ENCODE results near the gene RASSF1.
"Not testable (repeated sequence)": the region's sequence is repeated elsewhere in the genome, so short reads cannot be mapped to it uniquely, and the experiment has no call there.

Gene RASSF1

DNA sequence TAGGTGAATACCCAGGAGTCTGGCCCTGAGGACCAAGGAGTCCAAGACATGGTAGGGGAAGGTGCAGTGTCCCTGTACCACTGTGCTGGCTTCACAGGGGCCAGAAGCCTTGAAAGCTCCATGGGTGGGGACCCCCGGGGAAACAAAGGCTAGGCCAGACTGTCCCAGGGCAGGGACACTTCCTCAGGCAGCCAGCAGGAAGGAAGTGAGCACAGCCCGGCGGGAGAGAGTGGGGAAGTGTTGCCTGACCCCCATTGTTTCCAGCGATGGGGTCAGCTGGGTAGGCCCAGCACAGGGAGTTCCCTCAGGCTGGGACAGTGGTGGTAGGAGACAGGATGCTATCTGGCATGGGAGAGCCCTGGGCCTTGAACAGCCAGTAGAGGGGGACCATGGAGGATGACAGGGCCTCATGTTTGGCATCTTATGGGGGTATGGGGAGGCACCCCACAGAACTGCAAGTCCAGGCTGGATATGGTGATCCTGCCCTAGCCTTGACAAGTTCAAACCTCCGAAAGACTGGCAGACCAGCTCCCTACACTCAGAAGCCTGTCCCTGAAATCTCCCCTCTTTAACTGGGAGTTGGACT lies 16.9 kb downstream of the RASSF1 start:
- no peak for DNase-seq (ENCODE audit: low read depth)

DNA sequence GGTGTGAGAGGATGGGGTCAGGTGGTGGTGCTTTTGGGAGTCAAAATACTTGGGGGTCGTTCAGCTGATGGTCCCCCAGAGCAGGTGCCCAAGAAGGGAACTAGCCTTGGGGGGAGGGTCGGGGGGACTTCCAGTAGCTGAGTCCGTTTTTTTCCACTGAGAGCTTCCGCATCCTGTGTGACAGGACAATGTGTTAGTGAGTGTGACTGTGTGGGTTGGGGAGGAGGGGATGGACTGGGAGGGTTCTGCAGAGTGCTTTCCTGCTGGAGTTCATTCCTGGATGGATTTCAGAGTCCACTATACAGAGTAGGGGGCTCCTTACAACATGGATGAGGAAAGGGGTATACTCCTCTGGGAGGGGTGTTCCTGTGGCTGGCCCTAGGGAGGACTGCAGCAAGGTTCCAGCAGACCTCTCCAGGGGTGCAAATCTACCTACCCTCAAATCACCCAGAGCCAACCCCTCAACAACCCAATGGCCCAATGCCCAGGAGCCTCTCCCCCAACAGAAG lies 17.5 kb downstream of the RASSF1 start:
- DNase-seq (ENCODE audit: low read depth), result no peak

DNA sequence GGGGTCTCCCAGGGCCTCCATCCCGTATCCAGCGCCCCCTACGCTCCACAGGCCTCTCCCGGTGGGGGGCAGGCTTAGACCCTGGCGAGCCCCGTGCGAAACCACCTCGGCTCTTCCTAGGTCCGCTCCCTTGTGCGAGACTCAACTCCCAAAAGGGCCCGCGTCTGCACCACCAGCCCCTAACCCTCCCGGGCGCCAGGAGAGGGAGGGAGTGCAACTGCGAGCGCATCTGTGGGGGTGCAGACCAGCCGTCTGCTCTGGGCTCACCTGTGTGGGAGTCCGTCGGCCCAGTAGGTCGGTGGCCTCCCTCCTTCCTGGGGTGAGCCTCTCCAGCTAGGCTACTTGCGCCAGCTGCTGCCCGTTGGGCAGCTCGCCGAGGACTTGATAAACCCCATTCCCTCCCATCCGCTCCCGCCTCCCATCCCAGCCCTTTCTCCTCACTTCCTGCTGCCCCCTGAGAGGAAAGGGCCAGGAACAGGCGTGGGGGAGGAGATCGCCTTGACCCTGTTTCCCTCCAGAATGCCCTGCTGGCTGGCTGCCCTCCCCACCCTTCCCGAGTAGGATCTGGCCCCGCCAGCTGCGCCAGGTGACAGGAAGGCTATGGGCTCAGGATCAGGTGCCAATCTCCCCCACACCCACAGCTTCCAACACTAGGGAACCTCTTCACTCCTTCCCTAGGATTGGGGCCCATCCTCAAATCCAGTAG lies 18.1 kb downstream of the RASSF1 start, which contains the start of gene HYAL2:
Gene HYAL2, minus strand, starts transcription at position 360 of the 706 bp plus-strand sequence. CDS start 2,256 bp downstream, outside the sequence.
- DNase-seq (ENCODE audit: low read depth), result no peak

DNA sequence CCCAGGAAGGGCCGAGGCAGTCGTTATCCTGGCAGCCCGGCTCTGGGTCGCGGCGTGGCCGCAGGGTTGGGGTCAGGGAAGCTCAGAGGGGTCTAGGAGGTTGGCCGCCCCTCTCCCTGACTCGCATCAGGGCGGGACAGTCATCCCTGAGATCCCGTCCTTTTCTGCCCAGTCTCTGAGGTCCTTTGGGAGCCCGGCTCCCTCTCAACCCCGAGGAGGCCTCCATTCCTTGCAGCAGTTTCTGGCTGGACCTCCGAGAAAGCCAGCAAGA lies 18.6 kb downstream of the RASSF1 start:
- no peak for DNase-seq (ENCODE audit: low read depth)

DNA sequence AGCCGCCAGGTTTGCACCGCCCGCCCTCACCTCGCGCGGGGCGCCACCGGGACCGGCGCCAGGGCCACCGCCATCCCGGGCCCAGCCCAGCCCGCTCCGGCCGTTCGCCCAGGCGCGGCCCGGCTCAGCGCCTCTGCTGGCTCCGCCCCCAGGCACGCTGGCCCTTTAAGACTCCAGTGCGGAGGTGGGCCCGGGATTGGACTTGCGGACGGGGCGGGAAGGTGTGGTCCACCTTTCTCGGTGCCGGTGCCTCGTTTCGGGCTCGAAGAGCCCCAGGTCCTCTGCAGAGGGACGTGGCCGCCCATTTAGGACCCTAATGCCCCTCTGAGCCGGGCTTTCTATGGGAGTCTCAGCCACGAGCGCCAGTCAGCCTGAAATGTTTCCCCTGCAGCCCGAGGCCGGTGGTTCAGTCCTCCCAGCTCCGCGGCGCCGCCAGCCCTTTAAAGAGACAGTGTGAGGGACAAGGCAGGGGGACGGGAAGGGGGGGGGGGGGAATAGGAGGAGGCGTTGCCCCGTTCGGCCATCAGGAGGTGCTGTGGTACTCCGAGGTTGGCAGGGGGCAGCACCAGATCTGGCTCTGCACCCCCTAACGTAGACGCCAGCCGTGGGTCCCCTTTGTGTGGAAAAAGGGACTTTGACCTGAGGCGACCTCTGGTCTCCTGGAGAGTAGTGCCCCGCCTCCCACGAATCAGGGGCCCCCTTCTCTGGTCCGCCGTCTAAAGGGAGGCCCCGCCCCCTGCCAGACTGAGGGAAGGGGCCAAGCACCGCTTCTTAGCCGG lies 19.1 kb downstream of the RASSF1 start:
- DNase-seq (ENCODE audit: low read depth), result no peak

DNA sequence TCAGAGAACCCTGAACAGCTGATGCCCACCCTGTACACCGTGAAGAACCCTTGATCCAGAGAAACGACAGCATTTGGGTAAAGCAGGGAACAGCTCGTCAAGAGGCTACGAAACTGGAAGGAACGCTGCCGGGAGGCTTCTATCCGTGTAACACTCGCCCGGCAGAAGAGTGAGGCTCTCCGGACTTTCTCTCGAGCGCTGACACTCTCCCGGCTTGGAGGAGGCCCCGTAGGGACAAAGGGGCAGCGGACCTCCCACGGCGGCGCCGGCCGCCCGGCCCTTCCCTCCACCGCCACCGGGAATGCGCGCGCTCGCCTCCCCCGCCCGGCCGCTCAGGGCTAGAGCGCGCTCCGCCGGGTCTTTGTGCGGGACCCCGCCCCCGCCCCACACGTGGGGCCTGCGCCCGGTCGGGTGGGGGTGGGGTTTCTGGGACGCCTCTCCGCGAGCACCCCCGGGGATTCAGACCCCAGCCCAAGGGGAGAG lies 19.7 kb downstream of the RASSF1 start:
- DNase-seq (ENCODE audit: low read depth), result no peak

DNA sequence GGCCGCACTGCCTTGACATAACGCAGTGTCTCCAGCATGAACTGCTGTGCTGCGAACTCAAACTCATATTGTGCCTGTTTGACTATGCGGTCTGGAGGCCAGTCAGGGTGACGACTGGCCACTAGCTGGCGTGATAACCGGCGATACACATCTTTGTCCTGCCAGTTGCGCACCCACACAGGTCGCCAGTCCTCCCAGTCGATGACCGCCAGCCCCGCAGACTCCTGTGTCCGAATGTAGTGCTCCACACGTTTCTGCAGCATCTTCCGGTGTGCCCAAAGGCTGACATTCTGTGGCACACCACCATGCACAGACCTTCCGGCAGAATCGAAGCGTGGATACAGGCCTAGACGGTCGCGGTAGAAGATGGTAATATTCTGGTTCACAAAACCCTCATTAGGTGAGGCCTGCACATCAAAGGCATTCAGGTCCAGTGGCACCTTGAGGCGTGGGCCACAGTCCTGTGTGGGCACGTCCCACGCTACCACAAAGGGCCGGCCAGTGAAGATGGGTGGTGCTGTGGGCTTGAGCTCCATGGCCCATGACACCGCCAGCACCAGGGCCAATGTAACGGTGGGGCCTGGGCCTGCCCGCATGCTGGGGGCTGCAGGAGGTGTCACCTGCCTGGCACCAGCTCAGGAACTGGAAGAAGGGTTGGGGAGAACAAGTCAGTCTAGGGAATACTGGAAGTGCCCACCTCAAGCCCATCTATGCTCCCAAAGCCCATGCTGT lies 20.6 kb downstream of the RASSF1 start:
- no peak for DNase-seq (ENCODE audit: low read depth)

DNA sequence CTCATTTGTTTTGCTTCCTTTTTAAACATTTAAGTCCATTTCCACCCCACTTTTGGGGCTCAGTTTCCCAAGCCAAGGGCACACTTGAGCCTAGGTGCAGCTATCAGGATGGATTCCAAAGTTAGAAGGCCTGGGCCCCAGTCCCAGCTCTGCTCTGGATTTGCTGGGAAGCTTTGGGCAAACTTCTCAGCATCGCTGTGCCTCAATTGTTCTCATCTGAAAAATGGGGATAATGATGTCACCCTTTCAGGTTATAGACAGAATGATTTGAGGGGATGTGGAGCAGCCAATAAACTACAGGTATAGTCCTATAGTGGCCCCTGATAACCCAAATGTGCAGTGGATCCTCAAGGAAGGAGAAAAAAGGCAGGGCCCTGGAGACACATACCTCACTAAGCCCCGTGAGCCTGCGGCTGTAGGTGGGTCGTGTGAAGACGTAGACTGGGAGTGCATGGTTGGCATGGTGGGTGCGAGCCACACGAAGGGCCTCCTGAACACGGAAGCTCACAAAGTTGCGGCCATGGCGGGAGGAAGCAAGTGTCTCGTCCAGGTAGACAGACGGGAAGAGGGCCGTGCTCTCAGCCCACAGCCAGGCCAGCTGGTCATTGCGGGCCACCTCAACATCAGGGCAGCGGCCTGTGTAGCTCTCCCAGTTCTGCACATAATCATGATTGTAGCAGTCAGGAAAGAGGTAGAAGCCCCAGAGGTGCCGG lies 21.3 kb downstream of the RASSF1 start:
- DNase-seq (ENCODE audit: low read depth), result no peak

DNA sequence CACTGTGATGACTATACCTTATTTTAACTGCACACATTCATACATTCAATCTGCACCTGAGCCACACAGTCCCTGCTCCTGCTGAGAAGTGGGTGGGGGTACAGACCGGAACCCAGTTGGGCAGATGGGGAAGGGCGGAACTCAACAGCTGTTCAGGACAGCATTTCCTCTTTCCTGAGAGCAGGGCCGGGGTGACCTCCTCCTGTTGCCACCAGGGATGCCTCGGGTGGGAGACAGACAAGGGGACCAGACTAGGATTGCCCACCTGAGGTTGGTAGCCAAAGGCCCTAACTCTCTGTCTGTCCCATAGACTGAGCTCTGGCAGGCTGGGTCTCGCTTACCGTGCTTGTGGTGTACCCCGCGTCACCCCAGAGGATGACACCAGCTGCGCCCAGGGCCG lies 22.0 kb downstream of the RASSF1 start:
- no peak for DNase-seq (ENCODE audit: low read depth)

DNA sequence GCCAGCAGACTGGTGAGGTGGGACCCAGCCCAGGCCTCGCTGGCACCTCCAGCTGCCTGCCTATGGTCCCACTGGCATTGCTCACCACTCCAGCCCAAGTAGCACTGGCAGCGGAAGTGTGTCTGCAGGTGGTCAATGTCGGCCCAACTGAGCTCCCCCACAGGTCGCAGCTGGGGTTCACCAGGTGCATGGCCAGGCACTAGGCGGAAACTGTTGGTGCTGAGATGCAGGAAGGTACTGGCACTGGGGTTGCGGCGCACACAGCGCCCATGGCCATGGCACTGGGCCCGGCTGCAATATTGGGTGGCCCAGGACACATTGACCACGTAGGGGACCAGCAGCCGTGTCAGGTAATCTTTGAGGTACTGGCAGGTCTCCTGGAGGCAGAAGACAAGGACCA lies 22.5 kb downstream of the RASSF1 start:
- no peak for DNase-seq (ENCODE audit: low read depth)

DNA sequence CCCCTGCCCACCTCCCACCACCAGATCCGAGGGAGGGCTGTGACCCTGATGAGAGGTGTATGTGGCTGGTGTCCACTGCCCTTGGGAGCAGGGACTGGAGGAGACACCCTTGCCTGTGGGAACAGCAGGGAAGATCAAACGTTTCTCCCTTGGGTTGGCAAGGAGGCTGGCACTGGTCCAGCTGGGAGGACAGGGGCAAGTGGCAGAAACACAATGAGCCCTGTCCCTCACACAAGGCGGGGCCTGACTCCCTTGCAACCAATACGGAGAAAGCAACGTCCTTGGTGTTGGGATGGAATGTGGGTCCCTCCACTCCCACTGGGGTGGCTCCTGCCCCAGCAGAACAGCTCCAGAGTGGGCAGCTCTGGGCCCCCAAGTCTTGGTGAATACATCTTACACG lies 23.3 kb downstream of the RASSF1 start:
- no peak for DNase-seq (ENCODE audit: low read depth)

DNA sequence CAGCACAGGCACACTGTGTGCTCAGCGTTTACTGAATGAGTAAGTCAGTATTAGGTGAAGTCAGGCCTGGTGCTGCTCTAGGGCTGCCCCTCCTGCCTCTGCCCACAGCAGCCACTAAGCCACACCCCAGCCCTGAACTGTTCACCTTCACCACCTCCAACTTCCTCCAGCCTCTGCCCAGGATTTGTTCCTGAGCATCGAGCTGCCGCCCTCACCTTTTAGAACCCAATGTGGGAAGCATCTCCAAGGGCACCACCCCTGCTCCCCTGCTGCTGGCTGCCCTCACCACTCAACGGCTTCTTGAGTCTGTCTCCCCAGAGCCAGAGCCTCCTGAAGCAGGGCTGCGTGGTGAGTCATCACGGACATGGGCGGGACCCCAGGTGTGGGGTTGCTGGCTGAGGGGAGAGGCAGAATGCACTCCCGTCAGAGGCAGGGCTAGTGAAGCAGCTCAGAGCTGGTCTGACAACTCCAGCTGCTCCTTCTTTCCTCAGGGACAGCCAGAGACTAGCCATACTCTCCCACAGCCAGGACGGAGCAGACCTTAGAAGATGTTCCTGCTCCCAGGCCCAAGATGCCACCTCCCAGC lies 23.9 kb downstream of the RASSF1 start:
- no peak for DNase-seq (ENCODE audit: low read depth)

DNA sequence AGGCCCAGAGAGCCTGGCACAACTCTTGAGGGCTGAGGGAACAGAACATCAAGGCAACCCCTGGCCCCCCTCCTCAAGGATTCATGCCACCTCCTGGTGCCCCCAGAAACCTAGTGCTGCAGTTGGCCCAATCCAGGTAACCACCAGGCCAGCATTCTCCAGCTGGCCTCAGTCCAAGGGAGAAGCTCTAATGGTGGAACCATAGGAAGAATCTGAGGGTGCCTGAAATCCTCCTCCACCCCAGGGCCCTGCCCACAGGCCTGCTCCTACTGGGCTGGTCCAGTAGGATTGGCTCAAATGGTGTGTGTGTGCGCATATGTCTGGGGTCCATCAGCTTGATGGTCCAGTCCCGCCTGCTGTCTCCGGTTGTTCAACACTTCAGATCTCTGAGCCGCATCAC lies 25.8 kb downstream of the RASSF1 start:
- no peak for DNase-seq (ENCODE audit: low read depth)

DNA sequence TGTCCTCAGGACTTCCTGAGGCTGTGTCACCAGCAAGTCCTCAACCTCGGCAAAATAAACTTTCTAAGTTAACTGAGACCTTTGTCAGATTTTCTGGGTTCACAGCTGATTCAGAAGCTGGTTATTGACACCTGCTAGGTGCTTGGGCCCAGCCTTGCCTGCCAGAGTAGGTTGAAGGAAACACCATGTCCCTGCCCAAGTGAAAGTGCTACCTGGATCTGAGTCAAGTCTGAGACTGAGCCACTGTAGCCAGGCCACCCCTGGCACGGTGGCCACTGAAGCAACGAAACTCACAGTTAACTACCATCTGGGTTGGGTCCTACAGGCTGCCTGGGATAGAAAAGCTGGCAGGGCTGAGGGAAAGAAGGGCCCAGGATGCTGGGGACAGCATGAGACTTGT lies 26.3 kb downstream of the RASSF1 start:
- no peak for DNase-seq (ENCODE audit: low read depth)

DNA sequence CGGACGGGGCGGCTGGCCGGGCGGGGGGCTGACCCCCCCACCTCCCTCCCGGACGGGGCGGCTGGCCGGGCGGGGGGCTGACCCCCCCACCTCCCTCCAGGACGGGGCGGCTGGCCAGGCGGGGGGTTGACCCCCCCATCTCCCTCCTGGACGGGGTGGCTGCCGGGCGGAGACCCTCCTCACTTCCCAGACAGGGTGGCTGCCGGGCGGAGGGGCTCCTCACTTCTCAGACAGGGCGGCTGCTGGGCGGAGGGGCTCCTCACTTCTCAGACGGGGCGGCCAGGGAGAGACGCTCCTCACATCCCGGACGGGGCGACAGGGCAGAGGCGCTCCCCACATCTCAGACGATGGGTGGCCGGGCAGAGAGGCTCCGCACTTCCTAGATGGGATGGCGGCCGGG lies 28.6 kb downstream of the RASSF1 start:
- DNase-seq (ENCODE audit: low read depth), result not testable (repeated sequence)

DNA sequence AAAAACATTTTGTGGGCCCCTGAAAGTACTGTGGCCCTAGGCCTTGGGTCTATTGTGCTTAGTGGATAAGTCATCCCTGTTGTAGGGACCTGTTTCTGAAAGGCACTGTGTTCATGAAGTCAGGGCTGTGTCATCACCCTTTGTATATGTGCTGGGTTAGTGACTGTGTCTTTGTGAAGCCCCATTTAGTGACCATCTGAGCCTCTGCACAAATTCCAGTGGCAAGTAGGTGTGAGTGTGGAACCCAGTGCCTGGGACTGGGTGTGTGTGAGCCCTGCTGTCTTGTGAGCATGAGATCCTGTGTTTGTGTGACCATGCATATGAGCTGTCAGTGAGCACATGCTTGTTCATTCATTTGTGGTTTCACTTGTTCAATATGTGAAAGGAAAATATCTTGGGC lies 36.0 kb downstream of the RASSF1 start:
- no peak for DNase-seq (ENCODE audit: low read depth)

DNA sequence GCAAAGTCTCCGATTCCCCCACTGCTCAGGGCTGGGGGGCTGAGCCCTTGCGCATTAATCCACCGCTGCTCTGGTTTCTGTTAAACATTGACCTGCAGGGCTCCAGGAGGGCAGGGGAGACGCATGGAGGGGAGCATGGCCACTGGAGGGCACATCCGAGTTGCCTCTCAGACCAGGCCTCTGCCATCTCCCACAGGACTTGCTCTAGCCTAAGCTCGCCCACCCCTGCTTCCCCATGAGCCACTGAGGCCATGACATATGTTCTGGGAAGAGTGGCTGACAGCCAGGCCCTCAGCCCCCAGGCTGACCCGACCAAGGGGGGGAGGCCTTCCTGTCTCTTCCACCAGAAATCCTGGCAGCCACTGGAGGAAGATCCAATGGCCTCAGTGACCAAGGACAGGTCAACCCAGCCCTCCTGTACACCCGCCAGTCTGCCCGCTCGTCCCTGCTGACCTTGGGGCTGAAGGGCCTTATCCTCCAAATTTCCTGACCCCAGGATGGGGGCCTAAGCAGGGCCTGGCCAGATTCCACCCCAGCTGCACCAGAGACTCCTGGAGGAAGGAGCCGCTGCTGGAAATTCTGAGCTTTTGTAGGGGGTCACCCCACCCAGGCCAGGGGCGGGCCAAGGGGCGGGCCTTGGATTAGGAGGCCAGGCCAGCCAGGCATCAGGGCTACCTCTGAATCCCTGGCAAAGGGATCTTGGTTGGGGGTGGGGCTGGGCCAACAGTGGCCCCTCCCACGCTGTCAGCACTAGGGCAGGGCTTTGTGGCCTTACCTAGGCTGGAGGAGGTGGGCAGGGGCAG lies 37.4 kb downstream of the RASSF1 start, which contains the start of gene HYAL1:
Gene HYAL1, minus strand, starts transcription at position 562 of the 803 bp plus-strand sequence. CDS start 618 bp downstream, outside the sequence.
- no peak for DNase-seq (ENCODE audit: low read depth)

DNA sequence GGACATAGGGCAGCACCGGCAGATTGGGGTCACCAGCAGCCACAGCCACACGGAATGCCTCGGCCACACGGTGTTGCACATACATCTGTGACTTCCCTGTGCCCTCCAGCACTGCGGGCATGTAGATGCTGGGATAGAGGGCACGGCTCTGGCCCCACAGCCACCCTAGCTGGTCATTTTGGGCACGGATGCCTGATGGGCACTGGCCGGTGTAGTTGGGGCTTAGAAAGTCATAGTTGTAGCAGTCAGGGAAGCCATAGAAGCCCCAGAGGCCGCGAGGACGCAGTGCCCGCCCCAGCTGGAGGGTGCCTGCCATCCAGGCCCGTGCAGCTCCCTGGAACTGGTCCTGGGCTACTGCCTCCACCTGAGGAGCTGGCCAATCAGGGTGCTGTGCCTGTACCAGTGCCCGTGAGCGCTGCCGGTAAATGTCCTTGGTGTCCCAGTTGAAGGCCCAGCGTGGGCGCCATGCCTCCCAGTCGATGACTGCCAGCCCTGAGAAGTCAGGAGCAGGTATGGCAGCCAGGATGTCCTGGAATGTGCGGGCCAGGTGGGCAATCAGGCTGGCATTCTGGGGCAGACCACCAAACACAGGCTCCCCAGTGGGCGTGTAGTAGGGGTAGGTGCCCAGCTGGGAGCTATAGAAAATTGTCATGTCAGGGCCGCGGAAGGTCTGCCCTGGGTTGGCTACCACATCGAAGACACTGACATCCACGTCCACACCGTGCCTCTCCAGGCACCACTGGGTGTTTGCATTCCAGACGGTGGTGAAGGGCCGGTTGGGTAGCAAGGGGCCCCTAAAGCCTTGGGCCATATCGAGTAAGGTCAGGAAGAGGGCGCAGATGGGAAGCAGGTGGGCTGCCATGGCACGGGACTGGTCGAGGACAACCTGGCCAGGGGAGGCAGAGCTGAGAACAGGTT lies 38.3 kb downstream of the RASSF1 start:
- DNase-seq (ENCODE audit: low read depth), result no peak

DNA sequence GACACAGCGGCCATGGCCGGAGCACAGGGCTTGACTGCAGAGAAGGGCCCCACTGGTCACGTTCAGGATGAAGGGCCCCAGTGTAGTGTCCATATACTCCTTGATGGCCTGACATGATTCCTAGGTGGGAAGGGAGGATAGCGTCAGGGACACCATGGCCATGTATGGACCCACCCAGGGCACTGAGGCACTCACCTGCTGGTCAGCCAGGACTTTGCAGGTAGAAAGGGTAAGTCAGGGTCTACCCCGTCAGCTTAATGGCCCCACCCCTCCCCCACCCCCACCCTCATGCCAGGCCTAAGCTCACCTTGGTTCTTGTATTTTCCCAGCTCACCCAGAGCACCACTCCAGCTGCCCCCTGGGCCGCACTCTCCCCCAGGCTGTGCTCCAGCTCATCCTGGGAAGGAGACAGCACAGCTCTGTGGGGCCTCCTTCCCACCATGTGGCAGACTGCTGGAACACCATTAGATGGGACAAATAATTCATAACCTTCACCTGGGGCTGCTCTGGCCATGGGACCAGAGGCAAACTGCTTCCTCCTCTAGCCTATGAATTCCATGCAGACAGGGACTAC lies 39.9 kb downstream of the RASSF1 start:
- no peak for DNase-seq (ENCODE audit: low read depth)
